ENCODE measurements around the gene SYNJ2.

SYNJ2 gene

GRCh38 chr6:158076548-158076947 is 94.9 kb downstream of the SYNJ2 start:
- DNase-seq (ENCODE audit: low read depth in 2 of 2) = no peak

GRCh38 chr6:158077676-158078075 is 96.0 kb downstream of the SYNJ2 start:
- DNase-seq (ENCODE audit: low read depth in 2 of 2) = no peak

GRCh38 chr6:158078320-158078719 is 96.7 kb downstream of the SYNJ2 start:
- no peak for DNase-seq (ENCODE audit: low read depth in 2 of 2)

- DNase-seq (ENCODE audit: low read depth in 2 of 2) = no peak
Observed at GRCh38 chr6:158080849-158081656, 99.4 kb downstream of the SYNJ2 start.

GRCh38 chr6:158081657-158081935 is 99.9 kb downstream of the SYNJ2 start:
- DNase-seq (ENCODE audit: low read depth in 2 of 2) = no peak

- no peak for DNase-seq (ENCODE audit: low read depth in 2 of 2)
Observed at GRCh38 chr6:158083455-158084325, 102.0 kb downstream of the SYNJ2 start.

- no peak for DNase-seq (ENCODE audit: low read depth in 2 of 2)
Observed at GRCh38 chr6:158085261-158086053, 103.8 kb downstream of the SYNJ2 start.

- no peak for DNase-seq (ENCODE audit: low read depth in 2 of 2)
Observed at GRCh38 chr6:158086054-158086503, 104.4 kb downstream of the SYNJ2 start.

GRCh38 chr6:158086504-158087223 is 105.0 kb downstream of the SYNJ2 start:
- no peak for DNase-seq (ENCODE audit: low read depth in 2 of 2)

- DNase-seq (ENCODE audit: low read depth in 2 of 2) = no peak
Observed at GRCh38 chr6:158087224-158087867, 105.7 kb downstream of the SYNJ2 start.

- no peak for DNase-seq (ENCODE audit: low read depth in 2 of 2)
Observed at GRCh38 chr6:158092806-158093205, 111.1 kb downstream of the SYNJ2 start.

GRCh38 chr6:158095031-158095430 is 113.4 kb downstream of the SYNJ2 start:
- no peak for DNase-seq (ENCODE audit: low read depth in 2 of 2)

GRCh38 chr6:158095671-158096070 is 114.0 kb downstream of the SYNJ2 start:
- no peak for DNase-seq (ENCODE audit: low read depth in 2 of 2)

- DNase-seq (ENCODE audit: low read depth in 2 of 2) = no peak
Observed at GRCh38 chr6:158103228-158103627, 121.6 kb downstream of the SYNJ2 start.

GRCh38 chr6:158104696-158105095 is 123.0 kb downstream of the SYNJ2 start:
- DNase-seq (ENCODE audit: low read depth in 2 of 2) = no peak

- DNase-seq (ENCODE audit: low read depth in 2 of 2) = no peak
Observed at GRCh38 chr6:158109748-158110147, 128.1 kb downstream of the SYNJ2 start.

GRCh38 chr6:158110986-158111385 is 129.3 kb downstream of the SYNJ2 start:
- no peak for DNase-seq (ENCODE audit: low read depth in 2 of 2)

GRCh38 chr6:158111987-158112386 is 130.3 kb downstream of the SYNJ2 start:
- DNase-seq (ENCODE audit: low read depth in 2 of 2) = no peak

- no peak for DNase-seq (ENCODE audit: low read depth in 2 of 2)
Observed at GRCh38 chr6:158113802-158114201, 132.1 kb downstream of the SYNJ2 start.

GRCh38 chr6:158115102-158115501 is 133.4 kb downstream of the SYNJ2 start:
- DNase-seq (ENCODE audit: low read depth in 2 of 2) = no peak

- DNase-seq (ENCODE audit: low read depth in 2 of 2) = no peak
Observed at GRCh38 chr6:158115508-158115907, 133.8 kb downstream of the SYNJ2 start.
